K562 (cell line): ENCODE measurements around the gene TMEM243. TPM values are rescaled to one million over a fixed set of nuclear protein-coding genes. Genes with fewer than 3 reads are reported as not detected.

Experiments
- FIP1L1 ChIP-seq: fragments of 200-400 bp; formaldehyde crosslinking; IDR thresholded peaks from 2 replicates; pipeline ENCODE4 v1.6.1; 2018; ENCODE audit warnings: mild to moderate bottlenecking, low read depth, low read length; ENCODE audit not compliant: poor library complexity, severe bottlenecking
- HMGXB4 ChIP-seq: sonication (generic); formaldehyde crosslinking; IDR thresholded peaks from 2 replicates; pipeline ENCODE4 v1.8.1; 2023; ENCODE audit warnings: mild to moderate bottlenecking, missing genetic modification reagents
- HOXB6 ChIP-seq: fragments of 250-450 bp; sonication (Bioruptor Pico); IDR thresholded peaks from 2 replicates; pipeline ENCODE4 v1.5.1; 2022; ENCODE audit warnings: mild to moderate bottlenecking, borderline replicate concordance
- ILF3 ChIP-seq: fragments of 450-650 bp; IDR thresholded peaks from 2 replicates; pipeline ENCODE4 v1.6.1; 2018; ENCODE audit warnings: antibody characterized with exemption, mild to moderate bottlenecking, moderate library complexity, borderline replicate concordance
- MBD2 ChIP-seq: sonication (generic); IDR thresholded peaks from 2 replicates; pipeline ENCODE4 v1.6.1; 2016; ENCODE audit warnings: low read depth, borderline replicate concordance
- TRIM25 ChIP-seq: fragments of 450-650 bp; IDR thresholded peaks from 2 replicates; pipeline ENCODE4 v1.7.0; 2016; ENCODE audit warnings: borderline replicate concordance
- YBX1 ChIP-seq: fragments of 450-650 bp; IDR thresholded peaks from 2 replicates; pipeline ENCODE4 v1.7.1; 2016; ENCODE audit warnings: mild to moderate bottlenecking
- ZNF75A ChIP-seq: fragments of 450-650 bp; formaldehyde crosslinking; IDR thresholded peaks from 2 replicates; pipeline ENCODE4 v1.4.0; 2020; ENCODE audit warnings: mild to moderate bottlenecking
- ZNF785 ChIP-seq: fragments of 250-450 bp; sonication (Bioruptor Pico); IDR thresholded peaks from 2 replicates; pipeline ENCODE4 v1.4.0; 2020; ENCODE audit warnings: mild to moderate bottlenecking
- polyA plus RNA-seq, 8 experiments: library from polyadenylated mRNA; depleted of rRNA in 4 of 8; stranded (reverse) in 5 of 8; unstranded in 3 of 8; fragments of >200 nt; fragmentation: Nextera tagmentation in 2 of 8; fragmentation: Illumina TruSeq in 1 of 8; extraction: Ambion mirVana in 2 of 8; extraction: Trizol in 1 of 8; gene quantifications; 2 replicates each; pipeline versions ENCODE4 v1.2.1 to v1.2.3, GENCODE V29; 2011 to 2014; ENCODE audit warnings: inconsistent platforms in 1 of 8, missing spikeins in 1 of 8
- total RNA-seq, 7 experiments: library from RNA; depleted of rRNA in 6 of 7; stranded (reverse); fragments of >200 nt in 6 of 7; fragmentation: Illumina TruSeq in 2 of 7; extraction: Trizol in 2 of 7; gene quantifications; 2 replicates each; pipeline versions ENCODE4 v1.2.1 to v1.2.3, GENCODE V29; 2011 to 2021; ENCODE audit warnings: low replicate concordance in 1 of 7
- TF ChIP-seq, protein P1 (sequence below): fragments of 450-650 bp; IDR thresholded peaks from 2 replicates; pipeline ENCODE4 v1.6.1; 2016; ENCODE audit warnings: mild to moderate bottlenecking, moderate library complexity
- TF ChIP-seq, protein P2 (sequence below), 2 experiments: fragments of 450-650 bp in 1 of 2; sonication (generic) in 1 of 2; formaldehyde crosslinking; conservative IDR thresholded peaks; 2 replicates each; pipeline versions ENCODE4 v1.4.0 to v1.8.1; 2020 to 2022; ENCODE audit warnings: mild to moderate bottlenecking in 1 of 2, missing genetic modification reagents in 1 of 2

The TMEM243 gene
- total and polyA plus RNA-seq, 9 of the 15 experiments (the other 6 are each of a cell fraction or from before 2014, with no cell fraction given), result 3.9 to 8.6 (median 6.1) TPM

DNA sequence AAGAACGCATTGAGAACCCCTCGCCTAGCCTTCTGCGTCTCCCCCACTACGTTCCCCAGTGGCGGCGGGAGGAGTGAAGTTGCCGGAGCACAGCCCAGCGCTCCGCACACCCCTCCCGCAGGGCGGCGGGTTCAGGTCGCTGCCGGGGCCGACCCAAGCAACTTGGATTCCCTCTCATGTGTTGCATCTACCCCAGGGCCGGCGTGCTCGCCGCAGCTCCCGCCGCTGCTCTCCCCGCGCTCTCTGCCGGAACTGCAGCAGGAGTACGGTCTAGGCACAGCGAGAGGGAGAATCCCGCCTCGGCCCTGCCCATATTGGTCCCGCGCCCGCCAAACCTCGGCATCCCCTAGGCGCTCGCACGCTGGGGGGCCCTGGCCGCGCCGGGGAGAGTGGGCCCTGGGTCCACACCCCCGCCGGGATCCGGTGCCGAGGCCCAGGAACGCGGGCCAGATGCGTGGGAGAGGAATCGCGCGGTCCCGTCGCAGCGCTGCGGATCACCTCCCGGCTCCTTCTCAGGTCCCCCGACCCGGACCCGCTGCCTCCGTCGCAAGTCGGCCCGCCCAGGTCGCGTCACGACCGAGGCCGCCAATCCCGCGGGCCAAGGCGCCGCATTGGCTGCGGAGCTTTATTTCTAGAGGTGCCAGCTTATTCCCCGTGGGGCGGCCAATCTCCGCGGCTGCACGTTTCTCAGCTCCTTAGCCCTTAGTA lies 648 bp upstream of the TMEM243 start (continued):
- TF ChIP-seq, protein P1, sequence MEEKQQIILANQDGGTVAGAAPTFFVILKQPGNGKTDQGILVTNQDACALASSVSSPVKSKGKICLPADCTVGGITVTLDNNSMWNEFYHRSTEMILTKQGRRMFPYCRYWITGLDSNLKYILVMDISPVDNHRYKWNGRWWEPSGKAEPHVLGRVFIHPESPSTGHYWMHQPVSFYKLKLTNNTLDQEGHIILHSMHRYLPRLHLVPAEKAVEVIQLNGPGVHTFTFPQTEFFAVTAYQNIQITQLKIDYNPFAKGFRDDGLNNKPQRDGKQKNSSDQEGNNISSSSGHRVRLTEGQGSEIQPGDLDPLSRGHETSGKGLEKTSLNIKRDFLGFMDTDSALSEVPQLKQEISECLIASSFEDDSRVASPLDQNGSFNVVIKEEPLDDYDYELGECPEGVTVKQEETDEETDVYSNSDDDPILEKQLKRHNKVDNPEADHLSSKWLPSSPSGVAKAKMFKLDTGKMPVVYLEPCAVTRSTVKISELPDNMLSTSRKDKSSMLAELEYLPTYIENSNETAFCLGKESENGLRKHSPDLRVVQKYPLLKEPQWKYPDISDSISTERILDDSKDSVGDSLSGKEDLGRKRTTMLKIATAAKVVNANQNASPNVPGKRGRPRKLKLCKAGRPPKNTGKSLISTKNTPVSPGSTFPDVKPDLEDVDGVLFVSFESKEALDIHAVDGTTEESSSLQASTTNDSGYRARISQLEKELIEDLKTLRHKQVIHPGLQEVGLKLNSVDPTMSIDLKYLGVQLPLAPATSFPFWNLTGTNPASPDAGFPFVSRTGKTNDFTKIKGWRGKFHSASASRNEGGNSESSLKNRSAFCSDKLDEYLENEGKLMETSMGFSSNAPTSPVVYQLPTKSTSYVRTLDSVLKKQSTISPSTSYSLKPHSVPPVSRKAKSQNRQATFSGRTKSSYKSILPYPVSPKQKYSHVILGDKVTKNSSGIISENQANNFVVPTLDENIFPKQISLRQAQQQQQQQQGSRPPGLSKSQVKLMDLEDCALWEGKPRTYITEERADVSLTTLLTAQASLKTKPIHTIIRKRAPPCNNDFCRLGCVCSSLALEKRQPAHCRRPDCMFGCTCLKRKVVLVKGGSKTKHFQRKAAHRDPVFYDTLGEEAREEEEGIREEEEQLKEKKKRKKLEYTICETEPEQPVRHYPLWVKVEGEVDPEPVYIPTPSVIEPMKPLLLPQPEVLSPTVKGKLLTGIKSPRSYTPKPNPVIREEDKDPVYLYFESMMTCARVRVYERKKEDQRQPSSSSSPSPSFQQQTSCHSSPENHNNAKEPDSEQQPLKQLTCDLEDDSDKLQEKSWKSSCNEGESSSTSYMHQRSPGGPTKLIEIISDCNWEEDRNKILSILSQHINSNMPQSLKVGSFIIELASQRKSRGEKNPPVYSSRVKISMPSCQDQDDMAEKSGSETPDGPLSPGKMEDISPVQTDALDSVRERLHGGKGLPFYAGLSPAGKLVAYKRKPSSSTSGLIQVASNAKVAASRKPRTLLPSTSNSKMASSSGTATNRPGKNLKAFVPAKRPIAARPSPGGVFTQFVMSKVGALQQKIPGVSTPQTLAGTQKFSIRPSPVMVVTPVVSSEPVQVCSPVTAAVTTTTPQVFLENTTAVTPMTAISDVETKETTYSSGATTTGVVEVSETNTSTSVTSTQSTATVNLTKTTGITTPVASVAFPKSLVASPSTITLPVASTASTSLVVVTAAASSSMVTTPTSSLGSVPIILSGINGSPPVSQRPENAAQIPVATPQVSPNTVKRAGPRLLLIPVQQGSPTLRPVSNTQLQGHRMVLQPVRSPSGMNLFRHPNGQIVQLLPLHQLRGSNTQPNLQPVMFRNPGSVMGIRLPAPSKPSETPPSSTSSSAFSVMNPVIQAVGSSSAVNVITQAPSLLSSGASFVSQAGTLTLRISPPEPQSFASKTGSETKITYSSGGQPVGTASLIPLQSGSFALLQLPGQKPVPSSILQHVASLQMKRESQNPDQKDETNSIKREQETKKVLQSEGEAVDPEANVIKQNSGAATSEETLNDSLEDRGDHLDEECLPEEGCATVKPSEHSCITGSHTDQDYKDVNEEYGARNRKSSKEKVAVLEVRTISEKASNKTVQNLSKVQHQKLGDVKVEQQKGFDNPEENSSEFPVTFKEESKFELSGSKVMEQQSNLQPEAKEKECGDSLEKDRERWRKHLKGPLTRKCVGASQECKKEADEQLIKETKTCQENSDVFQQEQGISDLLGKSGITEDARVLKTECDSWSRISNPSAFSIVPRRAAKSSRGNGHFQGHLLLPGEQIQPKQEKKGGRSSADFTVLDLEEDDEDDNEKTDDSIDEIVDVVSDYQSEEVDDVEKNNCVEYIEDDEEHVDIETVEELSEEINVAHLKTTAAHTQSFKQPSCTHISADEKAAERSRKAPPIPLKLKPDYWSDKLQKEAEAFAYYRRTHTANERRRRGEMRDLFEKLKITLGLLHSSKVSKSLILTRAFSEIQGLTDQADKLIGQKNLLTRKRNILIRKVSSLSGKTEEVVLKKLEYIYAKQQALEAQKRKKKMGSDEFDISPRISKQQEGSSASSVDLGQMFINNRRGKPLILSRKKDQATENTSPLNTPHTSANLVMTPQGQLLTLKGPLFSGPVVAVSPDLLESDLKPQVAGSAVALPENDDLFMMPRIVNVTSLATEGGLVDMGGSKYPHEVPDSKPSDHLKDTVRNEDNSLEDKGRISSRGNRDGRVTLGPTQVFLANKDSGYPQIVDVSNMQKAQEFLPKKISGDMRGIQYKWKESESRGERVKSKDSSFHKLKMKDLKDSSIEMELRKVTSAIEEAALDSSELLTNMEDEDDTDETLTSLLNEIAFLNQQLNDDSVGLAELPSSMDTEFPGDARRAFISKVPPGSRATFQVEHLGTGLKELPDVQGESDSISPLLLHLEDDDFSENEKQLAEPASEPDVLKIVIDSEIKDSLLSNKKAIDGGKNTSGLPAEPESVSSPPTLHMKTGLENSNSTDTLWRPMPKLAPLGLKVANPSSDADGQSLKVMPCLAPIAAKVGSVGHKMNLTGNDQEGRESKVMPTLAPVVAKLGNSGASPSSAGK, result peak; percentile 4; the same call in 1 of the 2 replicates
- TF ChIP-seq HOXB6 (CRISPR knock-in tag), result no peak
- TF ChIP-seq TRIM25, result no peak
- TF ChIP-seq ZNF75A, result no peak
- TF ChIP-seq HMGXB4 (CRISPR knock-in tag), result peak; percentile 22; the same call in 1 of the 2 replicates
- no peak for TF ChIP-seq MBD2
- no peak for TF ChIP-seq ZNF785 (CRISPR knock-in tag)
- peak; percentile 9 for TF ChIP-seq FIP1L1
- no peak for TF ChIP-seq YBX1
- TF ChIP-seq, protein P2, sequence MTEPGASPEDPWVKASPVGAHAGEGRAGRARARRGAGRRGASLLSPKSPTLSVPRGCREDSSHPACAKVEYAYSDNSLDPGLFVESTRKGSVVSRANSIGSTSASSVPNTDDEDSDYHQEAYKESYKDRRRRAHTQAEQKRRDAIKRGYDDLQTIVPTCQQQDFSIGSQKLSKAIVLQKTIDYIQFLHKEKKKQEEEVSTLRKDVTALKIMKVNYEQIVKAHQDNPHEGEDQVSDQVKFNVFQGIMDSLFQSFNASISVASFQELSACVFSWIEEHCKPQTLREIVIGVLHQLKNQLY (CRISPR knock-in tag; conservative IDR thresholded peaks at IDR 0.05), result no peak
- TF ChIP-seq ILF3, result no peak
